Stimulated activated CD4-positive, alpha-beta T cell treated with anti-CD3 and anti-CD28 coated beads, Interleukin-2, amount 100 ng/mL, for 4 hours (primary cell): Measurements from ENCODE around the gene FOXG1.

Experiments
- DNase-seq: peaks from one replicate; pipeline ENCODE4 v3.0.0-alpha.2; 2020; ENCODE audit warnings: low read depth

FOXG1 gene

GRCh38 chr14:28777471-28778137 is 11.0 kb downstream of the FOXG1 start:
- DNase-seq = no peak

- no peak for DNase-seq
Measured at GRCh38 chr14:28778138-28779117, 11.8 kb downstream of the FOXG1 start.

- no peak for DNase-seq
Measured at GRCh38 chr14:28779456-28779855, 12.9 kb downstream of the FOXG1 start.

- no peak for DNase-seq
Measured at GRCh38 chr14:28780843-28781820, 14.5 kb downstream of the FOXG1 start.

GRCh38 chr14:28782301-28782700 is 15.7 kb downstream of the FOXG1 start:
- no peak for DNase-seq

- DNase-seq = no peak
Measured at GRCh38 chr14:28783664-28784063, 17.1 kb downstream of the FOXG1 start.

GRCh38 chr14:28784096-28785048 is 17.8 kb downstream of the FOXG1 start:
- DNase-seq = no peak

- no peak for DNase-seq
Measured at GRCh38 chr14:28785096-28785952, 18.7 kb downstream of the FOXG1 start.

GRCh38 chr14:28807518-28807917 is 40.9 kb downstream of the FOXG1 start:
- no peak for DNase-seq

GRCh38 chr14:28813810-28814209 is 47.2 kb downstream of the FOXG1 start:
- no peak for DNase-seq
